MM.1S (cell line): ENCODE results near the gene OR8D1.

Source experiments
- DNase-seq: peaks from one replicate; pipeline ENCODE4 v3.0.0-alpha.2; 2015
- H2AFZ ChIP-seq: fragments of 300-600 bp; sonication (generic); 2 replicates; pipeline ENCODE4 v1.6.0; 2016; ENCODE audit warnings: antibody characterized with exemption, low read length
- H3F3A ChIP-seq: fragments of 300-600 bp; sonication (generic); 2 replicates; pipeline ENCODE4 v1.6.1; 2016; ENCODE audit warnings: mild to moderate bottlenecking, antibody characterized with exemption, low read length, moderate library complexity, mixed read lengths; ENCODE audit not compliant: insufficient read depth
- H3K27ac ChIP-seq: fragments of 300-600 bp; sonication (generic); 2 replicates; pipeline ENCODE4 v1.5.1; 2016; ENCODE audit warnings: mild to moderate bottlenecking, low read length
- H3K27me3 ChIP-seq: fragments of 300-600 bp; sonication (generic); replicated peaks from 2 replicates; pipeline ENCODE4 v1.6.0; 2016; ENCODE audit warnings: low read length; ENCODE audit not compliant: insufficient read depth
- H3K36me3 ChIP-seq: fragments of 300-600 bp; sonication (generic); replicated peaks from 2 replicates; pipeline ENCODE4 v1.6.1; 2016; ENCODE audit warnings: mild to moderate bottlenecking, low read length, mixed read lengths; ENCODE audit not compliant: insufficient read depth
- H3K4me1 ChIP-seq: fragments of 300-600 bp; sonication (generic); 2 replicates; pipeline ENCODE4 v1.6.1; 2016; ENCODE audit warnings: low read length, mixed read lengths
- H3K4me2 ChIP-seq: fragments of 300-600 bp; sonication (generic); 2 replicates; pipeline ENCODE4 v1.6.0; 2016; ENCODE audit warnings: low read depth, low read length
- H3K4me3 ChIP-seq: fragments of 300-600 bp; sonication (generic); 2 replicates; pipeline ENCODE4 v1.5.1; 2016; ENCODE audit warnings: low read length, mixed read lengths
- H3K79me2 ChIP-seq: fragments of 300-600 bp; sonication (generic); 2 replicates; pipeline ENCODE4 v1.6.1; 2016; ENCODE audit warnings: mixed run types, low read length, mixed read lengths
- H3K9ac ChIP-seq: fragments of 300-600 bp; sonication (generic); 2 replicates; pipeline ENCODE4 v1.6.1; 2016; ENCODE audit warnings: low read length, mixed read lengths
- H3K9me2 ChIP-seq: fragments of 300-600 bp; sonication (generic); replicated peaks from 2 replicates; pipeline ENCODE4 v1.6.1; 2016; ENCODE audit warnings: mild to moderate bottlenecking, low read length, mixed read lengths; ENCODE audit not compliant: insufficient read depth
- H3K9me3 ChIP-seq: fragments of 300-600 bp; sonication (generic); replicated peaks from 2 replicates; pipeline ENCODE4 v1.6.1; 2016; ENCODE audit warnings: mild to moderate bottlenecking, low read length, mixed read lengths; ENCODE audit not compliant: insufficient read depth
- H4K20me1 ChIP-seq: fragments of 300-600 bp; sonication (generic); 2 replicates; pipeline ENCODE4 v1.6.1; 2016; ENCODE audit warnings: mild to moderate bottlenecking, low read length, moderate library complexity, mixed read lengths; ENCODE audit not compliant: insufficient read depth
- EZH2 ChIP-seq: fragments of 300-600 bp; sonication (generic); optimal IDR thresholded peaks from 2 replicates; pipeline ENCODE3; 2017; ENCODE audit warnings: low read depth, mild to moderate bottlenecking, antibody characterized with exemption, low read length, mixed read lengths
- EZH2phosphoT487 ChIP-seq: fragments of 300-600 bp; sonication (generic); IDR thresholded peaks from 2 replicates; pipeline ENCODE4 v1.6.1; 2018; ENCODE audit warnings: antibody characterized with exemption, low read length
- TF ChIP-seq, protein P1 (sequence below): fragments of 300-600 bp; sonication (generic); IDR thresholded peaks from 2 replicates; pipeline ENCODE4 v1.5.1; 2016; ENCODE audit warnings: antibody characterized with exemption, low read length, mixed read lengths

The OR8D1 gene

DNA sequence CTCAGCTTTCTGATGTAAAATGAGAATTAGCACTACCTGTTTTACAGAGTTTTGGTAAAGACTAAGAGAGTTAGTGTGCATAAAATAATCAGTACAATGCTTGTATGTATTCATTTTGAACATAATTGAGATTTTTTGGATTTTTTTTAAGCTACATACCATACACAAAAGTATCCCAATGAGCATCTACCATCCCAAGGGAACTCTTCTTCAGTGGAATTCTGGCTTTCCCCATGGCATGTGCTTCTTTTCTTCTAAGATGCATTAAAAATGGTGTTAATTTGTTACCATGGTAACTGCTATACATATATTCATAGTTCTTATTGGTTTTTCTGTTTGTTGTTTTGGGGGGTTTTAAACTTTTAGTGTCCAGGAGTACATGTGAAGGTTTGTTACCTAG, 17.7 kb downstream of the OR8D1 start:
- Histone ChIP-seq H3K9me2 (no peaks in the 10 kb centered on the region), H3K4me3 (no peak overlapping the region), H3K27me3 (no peaks in the 10 kb centered on the region), H3K36me3 (no peaks in the 10 kb centered on the region), H3K9ac (no peak overlapping the region), H3K79me2 (no peaks in the 10 kb centered on the region), H4K20me1 (no peaks in the 10 kb centered on the region), H3K4me1 (no peaks in the 10 kb centered on the region), H2AFZ (no peak overlapping the region), H3K27ac (no peak overlapping the region), H3K4me2 (no peak overlapping the region), H3F3A (no peaks in the 10 kb centered on the region), H3K9me3 (no peaks in the 10 kb centered on the region)
- DNase-seq: no peak
- no peak for TF ChIP-seq EZH2phosphoT487
- TF ChIP-seq, protein P1, sequence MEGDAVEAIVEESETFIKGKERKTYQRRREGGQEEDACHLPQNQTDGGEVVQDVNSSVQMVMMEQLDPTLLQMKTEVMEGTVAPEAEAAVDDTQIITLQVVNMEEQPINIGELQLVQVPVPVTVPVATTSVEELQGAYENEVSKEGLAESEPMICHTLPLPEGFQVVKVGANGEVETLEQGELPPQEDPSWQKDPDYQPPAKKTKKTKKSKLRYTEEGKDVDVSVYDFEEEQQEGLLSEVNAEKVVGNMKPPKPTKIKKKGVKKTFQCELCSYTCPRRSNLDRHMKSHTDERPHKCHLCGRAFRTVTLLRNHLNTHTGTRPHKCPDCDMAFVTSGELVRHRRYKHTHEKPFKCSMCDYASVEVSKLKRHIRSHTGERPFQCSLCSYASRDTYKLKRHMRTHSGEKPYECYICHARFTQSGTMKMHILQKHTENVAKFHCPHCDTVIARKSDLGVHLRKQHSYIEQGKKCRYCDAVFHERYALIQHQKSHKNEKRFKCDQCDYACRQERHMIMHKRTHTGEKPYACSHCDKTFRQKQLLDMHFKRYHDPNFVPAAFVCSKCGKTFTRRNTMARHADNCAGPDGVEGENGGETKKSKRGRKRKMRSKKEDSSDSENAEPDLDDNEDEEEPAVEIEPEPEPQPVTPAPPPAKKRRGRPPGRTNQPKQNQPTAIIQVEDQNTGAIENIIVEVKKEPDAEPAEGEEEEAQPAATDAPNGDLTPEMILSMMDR: no peak
- no peak for TF ChIP-seq EZH2

DNA sequence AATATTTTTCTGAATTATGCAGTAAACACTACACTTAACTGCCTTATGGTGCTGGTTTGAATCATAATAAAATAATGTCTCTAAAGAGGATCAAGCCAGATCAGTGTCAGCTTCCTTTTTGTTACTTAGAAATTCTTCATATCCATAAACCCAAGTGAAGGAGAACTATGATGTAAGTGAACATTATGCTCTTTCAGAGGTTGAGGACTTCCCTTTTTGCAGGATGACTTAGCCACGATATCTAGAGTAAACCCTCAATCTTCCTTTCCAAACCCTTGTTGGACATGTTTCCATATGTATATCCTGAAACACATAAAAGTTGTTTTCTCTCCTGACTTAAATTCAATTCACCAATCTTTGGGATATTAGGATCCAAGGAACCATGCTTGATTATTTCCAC, 19.1 kb downstream of the OR8D1 start:
- Histone ChIP-seq H3F3A (no peaks in the 10 kb centered on the region), H3K27ac (no peak overlapping the region), H3K9me2 (no peaks in the 10 kb centered on the region), H3K4me1 (no peaks in the 10 kb centered on the region), H3K27me3 (no peaks in the 10 kb centered on the region), H2AFZ (no peak overlapping the region), H3K9ac (no peak overlapping the region), H3K79me2 (no peaks in the 10 kb centered on the region), H3K36me3 (no peaks in the 10 kb centered on the region), H3K9me3 (no peaks in the 10 kb centered on the region), H3K4me2 (no peak overlapping the region), H3K4me3 (no peak overlapping the region), H4K20me1 (no peaks in the 10 kb centered on the region)
- DNase-seq: no peak
- TF ChIP-seq EZH2phosphoT487 (no peak), EZH2 (no peak)
- TF ChIP-seq, protein P1: no peak

DNA sequence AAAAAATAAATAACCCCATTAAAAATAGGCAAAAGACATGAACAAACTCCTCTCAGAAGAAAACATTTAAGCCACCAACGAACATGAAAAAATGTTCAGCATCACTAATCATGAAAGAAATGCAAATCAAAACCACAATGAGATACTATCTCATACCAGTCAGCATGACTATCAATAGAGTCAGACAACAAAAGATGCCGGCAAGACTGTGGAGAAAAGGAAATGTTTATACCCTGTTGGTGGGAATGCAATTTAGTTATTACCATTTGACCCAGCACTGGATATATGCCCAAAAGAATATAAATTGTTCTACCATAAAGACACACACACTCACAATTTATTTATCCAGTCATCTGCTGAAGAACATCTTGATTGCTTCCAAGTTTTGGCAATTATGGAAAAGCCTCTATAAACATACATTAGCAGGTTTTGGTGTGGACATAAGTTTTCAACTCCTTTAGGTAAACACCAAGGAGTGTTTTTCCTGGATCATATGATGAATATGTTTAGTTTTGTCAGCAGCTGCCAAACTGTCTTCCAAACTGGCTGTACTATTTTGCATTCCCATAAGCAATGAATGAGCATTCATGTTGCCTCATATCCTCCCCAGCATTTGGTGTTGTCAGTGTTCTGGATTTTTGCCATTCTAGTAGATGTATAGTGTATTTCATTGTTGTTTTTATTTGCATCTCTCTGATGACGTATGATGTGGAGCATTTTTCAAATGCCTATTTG, 28.0 kb downstream of the OR8D1 start:
- no peaks in the 10 kb centered on the region for H3K79me2 ChIP-seq

DNA sequence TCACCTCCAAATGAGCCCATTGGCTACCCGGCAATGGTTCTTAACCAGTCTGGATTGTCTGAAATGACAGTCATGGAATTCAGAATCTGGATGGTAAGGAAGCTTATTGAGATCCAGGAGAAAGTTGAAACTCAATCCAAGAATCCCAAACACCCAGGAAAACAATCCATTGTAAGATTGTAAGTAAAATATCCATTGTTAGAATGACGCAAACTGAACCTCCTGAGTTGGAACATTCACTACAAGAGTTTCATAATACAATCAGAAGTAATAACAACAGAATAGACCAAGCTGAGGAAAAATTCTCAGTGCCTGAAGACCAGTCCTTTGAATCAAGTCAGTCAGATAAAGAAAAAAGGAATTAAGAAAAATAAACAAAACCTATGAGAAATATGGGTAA, 35.5 kb downstream of the OR8D1 start:
- no peak overlapping the region for H3K27ac ChIP-seq
- no peak overlapping the region for H2AFZ ChIP-seq
- H4K20me1 ChIP-seq: no peaks in the 10 kb centered on the region
- H3K4me3 ChIP-seq: no peak overlapping the region
- H3K9me2 ChIP-seq: no peaks in the 10 kb centered on the region
- H3K27me3 ChIP-seq: no peaks in the 10 kb centered on the region
- H3F3A ChIP-seq: no peaks in the 10 kb centered on the region
- DNase-seq: no peak
- no peaks in the 10 kb centered on the region for H3K4me1 ChIP-seq
- no peaks in the 10 kb centered on the region for H3K36me3 ChIP-seq
- H3K9me3 ChIP-seq: no peaks in the 10 kb centered on the region
- H3K79me2 ChIP-seq: no peaks in the 10 kb centered on the region
- TF ChIP-seq EZH2phosphoT487: no peak
- no peak for TF ChIP-seq EZH2
- TF ChIP-seq, protein P1: no peak
- H3K9ac ChIP-seq: no peak overlapping the region
- no peak overlapping the region for H3K4me2 ChIP-seq

More for the DNA sequence above, 28.0 kb downstream of the OR8D1 start:
- Histone ChIP-seq H3K27ac (no peak overlapping the region), H3K4me1 (no peaks in the 10 kb centered on the region), H4K20me1 (no peaks in the 10 kb centered on the region), H3K4me2 (no peak overlapping the region), H3K4me3 (no peak overlapping the region), H3K9ac (no peak overlapping the region), H3K9me3 (no peaks in the 10 kb centered on the region), H3K9me2 (no peaks in the 10 kb centered on the region), H3K36me3 (no peaks in the 10 kb centered on the region), H2AFZ (no peak overlapping the region), H3F3A (no peaks in the 10 kb centered on the region), H3K27me3 (no peaks in the 10 kb centered on the region)
- TF ChIP-seq EZH2phosphoT487: no peak
- no peak for DNase-seq
